HG03064 (cell line): Measurements from ENCODE around the gene TEX50.
"Not testable (repeated sequence)": the region's sequence is repeated elsewhere in the genome, so short reads cannot be mapped to it uniquely, and the experiment has no call there.

Experiments
- ATAC-seq: cut with Tn5 transposase; IDR thresholded peaks from one replicate; pipeline ENCODE4 v1.9.1; 2021; ENCODE audit warnings: low read depth; ENCODE audit not compliant: unreplicated experiment

The TEX50 gene

GRCh38 chr1:173661271-173661670, 26.1 kb downstream of the TEX50 start:
- no peak for ATAC-seq

- ATAC-seq = no peak
Measured at GRCh38 chr1:173661763-173662162, 26.6 kb downstream of the TEX50 start.

- ATAC-seq = no peak
Measured at GRCh38 chr1:173663159-173663558, 28.0 kb downstream of the TEX50 start.

GRCh38 chr1:173666646-173667045, 31.5 kb downstream of the TEX50 start:
- no peak for ATAC-seq

GRCh38 chr1:173669491-173669941, 34.4 kb downstream of the TEX50 start, which contains the start of gene ANKRD45:
Gene ANKRD45, minus strand, starts transcription at chr1:173669851. Its CDS starts 10,433 bp downstream, at chr1:173659418.
- ATAC-seq = no peak

- ATAC-seq = not testable (repeated sequence)
Measured at GRCh38 chr1:173674496-173674895, 39.4 kb downstream of the TEX50 start.

GRCh38 chr1:173680152-173680551, 45.0 kb downstream of the TEX50 start:
- ATAC-seq = not testable (repeated sequence)

- ATAC-seq = no peak
Measured at GRCh38 chr1:173682184-173682583, 47.0 kb downstream of the TEX50 start.

GRCh38 chr1:173683838-173684237, 48.7 kb downstream of the TEX50 start:
- not testable (repeated sequence) for ATAC-seq

GRCh38 chr1:173685121-173685520, 50.0 kb downstream of the TEX50 start:
- ATAC-seq = not testable (repeated sequence)
